HG03280 (cell line): ENCODE measurements around the gene JAKMIP1.
"Not testable (repeated sequence)": the region's sequence is repeated elsewhere in the genome, so short reads cannot be mapped to it uniquely, and the experiment has no call there.

Experiments used
- ATAC-seq: cut with Tn5 transposase; IDR thresholded peaks from one replicate; pipeline ENCODE4 v1.9.1; 2021; ENCODE audit warnings: mild to moderate bottlenecking, moderate library complexity; ENCODE audit not compliant: unreplicated experiment

Gene JAKMIP1

DNA sequence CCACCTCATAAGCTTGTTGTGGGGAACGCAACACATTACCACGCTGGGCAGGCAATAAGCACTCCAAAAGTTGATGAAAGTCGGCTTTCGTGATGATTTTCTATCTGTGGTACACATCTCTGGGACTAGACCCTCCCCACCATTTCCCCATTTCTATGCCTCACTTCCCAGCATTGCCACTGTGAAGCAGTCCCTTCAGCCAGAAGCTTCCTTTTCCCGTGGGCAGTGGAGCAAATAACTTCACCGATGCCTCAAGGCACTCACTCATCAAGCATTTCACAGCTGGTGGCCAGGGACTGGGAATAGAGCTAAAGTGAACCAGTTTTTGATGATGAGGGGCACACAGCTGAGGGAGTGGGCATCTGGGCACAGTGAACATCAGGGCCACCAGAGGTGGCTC lies 201.0 kb downstream of the JAKMIP1 start:
- ATAC-seq: no peak

DNA sequence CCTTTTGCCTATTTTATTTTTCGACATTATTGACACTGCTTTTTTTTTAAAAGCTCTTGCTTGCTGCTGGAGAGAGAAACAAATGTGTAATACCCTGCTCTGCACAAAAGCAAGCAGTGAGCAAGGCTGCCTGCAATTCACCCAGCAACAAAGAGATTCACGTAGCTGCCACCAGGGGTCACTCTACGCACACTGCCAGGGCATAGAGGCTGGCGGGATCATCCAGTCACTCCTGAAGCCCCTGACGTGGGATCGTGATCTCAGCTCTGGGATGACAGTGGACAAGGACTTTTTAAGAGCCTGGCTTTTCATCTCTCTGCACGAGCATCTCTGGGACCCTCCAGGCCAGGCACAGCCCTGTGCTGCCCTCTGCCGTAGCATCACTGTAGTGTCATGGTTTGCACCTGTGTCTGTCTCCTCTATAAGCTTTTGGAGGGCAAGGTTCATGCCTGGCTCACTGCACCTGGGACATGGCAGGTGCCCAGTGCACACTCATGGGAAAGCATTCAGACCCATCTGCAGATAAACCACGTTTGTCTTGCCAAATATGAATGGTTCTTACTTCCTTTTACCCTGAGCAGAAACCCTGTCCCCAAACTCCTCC lies 201.9 kb downstream of the JAKMIP1 start:
- ATAC-seq: no peak

DNA sequence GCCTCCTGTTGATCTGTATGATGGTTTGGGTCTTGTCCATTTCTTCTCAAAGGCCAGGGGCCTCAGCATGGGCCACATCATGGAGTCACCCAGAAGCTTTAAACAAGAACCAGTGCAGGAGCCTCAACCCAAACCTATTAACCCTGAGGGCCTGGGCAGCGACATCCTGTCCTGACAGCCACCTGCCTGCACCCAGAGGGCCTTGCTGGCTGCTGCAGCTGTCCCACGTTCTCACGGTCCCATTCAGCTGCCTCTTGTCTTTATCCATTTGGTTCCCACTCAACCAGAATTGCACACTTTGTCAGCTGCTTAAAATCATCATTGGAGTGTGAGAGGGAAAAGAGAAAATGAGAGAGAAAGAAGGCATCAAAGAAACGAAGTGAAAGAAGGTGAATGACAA lies 203.7 kb downstream of the JAKMIP1 start:
- no peak for ATAC-seq

DNA sequence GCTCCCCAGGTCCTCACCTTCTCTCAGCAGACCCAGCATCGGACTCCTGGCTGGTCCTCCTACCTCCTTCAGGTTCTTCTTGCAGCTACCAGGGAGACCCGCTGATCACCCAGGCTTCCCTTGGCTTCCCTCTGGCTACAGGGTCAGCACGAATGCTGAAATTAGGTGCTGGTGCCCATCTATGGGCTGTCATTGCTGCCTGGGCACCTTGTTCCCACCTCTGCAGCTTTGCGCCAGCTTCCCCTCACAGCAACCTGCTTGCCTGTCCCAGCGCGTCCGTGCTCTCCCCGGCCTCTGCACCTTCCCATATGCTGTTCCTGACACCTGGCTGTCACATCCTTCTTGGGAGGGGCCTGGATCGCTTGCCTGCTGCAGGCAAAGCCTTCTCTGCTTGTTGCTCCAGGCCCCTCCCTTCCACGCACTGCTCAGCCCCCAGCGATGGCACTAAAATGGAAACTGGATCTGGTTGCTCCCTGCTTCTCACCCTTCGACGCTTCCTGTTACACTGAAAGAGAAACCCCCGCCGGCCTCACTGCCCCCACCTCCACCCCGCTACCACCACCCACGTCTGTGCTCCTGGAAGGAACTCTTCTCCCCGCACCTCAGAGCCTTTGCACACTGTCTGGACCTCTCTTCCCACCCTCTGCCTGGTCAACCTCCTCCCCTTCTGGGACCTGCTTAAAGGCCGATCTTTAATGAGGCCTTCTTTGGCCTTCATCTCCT lies 204.3 kb downstream of the JAKMIP1 start:
- ATAC-seq: no peak

DNA sequence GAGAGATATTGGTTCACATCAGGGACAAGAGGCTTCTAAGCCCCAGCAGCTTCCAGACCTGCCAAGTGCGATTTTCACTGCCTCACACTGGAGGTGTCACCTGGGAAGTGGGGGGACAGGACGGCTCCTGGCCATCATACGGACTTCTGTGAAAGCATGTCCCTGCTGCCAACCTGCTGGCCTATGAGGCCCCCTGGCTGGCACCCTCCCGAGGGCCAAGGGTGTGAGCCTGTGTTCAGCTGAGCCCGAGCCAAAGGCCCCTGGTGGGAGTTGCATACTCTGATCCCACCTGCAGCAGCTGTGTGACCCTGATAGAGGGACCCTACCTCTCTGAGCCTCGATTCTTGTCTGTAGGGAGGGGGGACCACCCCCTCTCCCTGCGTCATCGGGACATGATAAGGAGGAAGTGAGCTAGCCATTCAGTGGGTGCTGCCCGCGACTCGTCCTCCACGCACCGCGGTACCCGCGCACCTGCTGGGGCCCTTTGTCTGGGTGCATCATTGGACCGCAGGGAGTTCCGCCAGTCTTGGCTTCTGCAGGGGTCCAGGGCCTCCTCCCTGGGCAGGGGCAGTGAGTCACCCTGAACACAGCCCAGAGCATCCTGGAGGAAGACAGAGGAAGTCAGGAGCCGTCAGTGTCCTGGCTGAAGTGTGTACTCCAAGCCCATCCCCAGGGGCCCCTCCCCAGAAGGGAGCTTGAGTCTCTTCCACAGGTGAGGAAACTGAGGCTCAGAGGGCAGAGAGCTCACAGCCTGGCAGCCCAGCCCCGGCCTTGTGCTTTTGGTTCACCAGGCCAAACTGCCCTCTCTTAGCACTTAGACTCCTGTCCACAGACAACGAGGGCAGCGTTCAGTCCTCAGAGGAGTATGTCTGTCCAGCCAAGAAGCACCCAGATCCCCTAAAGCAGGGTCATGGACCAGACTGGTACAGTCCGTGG lies 206.2 kb downstream of the JAKMIP1 start:
- ATAC-seq: no peak

DNA sequence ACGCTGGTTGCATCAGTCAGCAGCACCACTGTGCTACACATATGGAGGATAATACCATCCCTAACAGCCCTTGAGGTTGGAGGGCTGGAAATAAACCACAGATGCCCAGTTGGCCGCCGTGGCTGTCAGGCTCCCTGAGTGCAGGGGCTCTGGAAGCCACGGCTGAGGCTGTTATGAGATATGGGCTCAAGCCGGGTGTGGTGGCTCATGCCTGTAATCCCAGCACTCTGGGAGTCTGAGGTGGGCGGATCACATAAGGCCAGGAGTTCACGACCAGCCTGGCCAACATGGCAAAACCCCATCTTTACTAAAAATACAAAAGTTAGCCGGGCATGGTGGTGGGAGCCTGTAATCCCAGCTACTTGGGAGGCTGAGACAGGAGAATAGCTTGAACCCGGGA lies 207.0 kb downstream of the JAKMIP1 start:
- ATAC-seq: not testable (repeated sequence)

DNA sequence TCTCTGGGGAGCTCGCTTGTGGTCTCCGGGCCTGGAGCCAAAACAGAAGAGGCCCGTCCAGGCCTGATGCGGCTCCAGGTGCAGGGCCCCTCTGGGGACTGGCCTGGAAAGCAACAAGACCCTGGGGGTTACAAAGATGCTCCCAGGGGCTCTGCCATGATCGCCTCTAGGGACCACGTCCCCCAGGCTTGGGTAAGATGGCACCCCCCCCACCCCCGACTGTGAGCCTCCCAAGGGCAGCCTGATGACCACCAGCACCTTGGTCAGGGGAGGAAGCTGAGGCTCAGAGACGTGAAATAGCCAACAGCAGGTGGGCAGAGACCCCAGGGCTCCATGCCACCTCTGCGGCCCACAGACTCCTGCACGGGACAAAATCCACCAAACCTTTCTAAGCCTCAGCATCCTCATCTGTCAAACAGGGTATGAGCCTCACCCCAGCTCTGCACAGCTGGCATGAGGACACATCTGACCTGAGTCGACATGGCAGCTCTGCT lies 207.5 kb downstream of the JAKMIP1 start:
- ATAC-seq: no peak

DNA sequence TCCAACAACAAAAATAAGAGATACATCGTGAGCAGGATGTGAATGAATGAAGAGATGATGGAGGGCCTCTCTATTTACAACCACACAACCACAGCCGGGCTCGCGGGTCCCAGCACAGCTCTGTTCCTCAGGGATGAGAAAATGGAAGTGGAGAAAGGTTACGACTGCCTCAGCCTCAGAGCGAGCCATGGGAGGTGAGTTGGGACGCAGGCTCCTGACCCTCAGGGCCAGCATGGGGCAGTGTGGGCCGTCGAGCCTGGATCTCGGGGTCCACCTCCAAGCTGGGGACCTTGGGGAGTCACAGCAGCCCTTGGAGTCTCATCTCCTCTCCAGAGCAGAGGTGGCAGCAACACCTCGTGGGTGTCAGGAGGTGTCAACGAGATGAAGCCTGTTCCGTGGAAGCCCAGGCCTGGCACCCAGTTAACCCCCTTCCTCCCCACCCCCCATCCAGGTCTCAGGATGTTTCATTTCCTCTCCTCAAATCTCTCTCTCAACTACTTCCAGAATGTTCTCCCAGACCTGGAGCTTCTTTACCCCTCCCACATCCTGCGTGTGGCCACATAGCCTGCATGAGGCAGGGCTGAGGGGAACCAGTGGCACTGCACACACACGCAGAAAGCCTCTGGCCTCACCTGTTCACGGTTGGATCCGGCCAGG lies 208.1 kb downstream of the JAKMIP1 start:
- ATAC-seq: no peak

DNA sequence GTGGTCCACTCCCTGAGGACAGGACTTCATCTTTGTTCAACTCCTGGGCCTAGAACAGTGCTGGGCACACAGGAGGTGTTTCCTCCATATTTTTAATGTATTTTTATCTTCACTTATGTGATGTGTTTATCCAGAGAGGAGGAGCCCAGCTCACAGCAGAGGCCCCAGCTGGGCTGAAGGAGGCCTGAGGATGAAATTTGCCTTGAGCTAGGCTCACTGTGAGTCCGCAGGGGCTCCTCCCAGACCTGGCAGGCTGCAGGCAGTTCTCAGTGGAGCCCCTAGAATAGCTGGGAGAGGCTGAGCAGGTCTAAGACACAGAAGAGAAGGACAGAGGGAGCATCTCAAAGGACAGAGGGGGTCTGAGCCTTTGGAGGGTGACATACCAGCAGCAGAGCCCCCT lies 208.9 kb downstream of the JAKMIP1 start:
- ATAC-seq: no peak

DNA sequence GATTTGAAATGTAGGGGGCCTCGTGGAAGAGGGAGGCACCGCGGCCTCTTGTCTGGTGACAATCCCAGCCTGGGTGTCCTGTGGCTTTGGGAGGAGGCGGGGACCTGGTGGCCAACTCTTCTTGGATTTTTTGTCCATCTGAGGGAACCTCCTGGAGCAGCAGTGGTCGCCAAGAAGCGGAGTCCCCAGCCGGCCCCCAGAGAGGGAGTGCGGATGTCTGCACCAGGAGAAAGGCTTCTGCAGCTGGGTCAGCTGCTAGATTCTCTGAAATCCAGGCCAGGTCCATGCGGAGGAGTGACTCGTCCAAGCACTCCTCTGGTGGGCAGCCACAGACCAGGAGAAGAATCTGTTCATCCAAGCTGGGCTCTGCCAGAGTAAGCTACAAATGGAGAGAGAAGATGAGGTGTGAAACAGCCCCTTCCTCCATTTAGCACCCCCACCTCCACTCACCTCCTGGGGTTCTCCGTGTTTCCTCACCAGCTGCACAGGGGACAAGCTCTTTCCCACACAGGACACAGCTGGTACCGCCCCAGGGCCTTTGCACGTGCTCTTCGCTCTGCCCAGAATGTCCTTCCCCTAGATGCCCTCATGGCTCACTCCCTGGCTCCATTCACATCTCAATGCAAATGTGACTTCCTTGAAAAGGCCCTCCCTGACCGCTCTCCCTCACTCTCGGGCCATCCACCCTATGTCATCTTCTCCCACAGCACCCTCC lies 209.7 kb downstream of the JAKMIP1 start:
- no peak for ATAC-seq

DNA sequence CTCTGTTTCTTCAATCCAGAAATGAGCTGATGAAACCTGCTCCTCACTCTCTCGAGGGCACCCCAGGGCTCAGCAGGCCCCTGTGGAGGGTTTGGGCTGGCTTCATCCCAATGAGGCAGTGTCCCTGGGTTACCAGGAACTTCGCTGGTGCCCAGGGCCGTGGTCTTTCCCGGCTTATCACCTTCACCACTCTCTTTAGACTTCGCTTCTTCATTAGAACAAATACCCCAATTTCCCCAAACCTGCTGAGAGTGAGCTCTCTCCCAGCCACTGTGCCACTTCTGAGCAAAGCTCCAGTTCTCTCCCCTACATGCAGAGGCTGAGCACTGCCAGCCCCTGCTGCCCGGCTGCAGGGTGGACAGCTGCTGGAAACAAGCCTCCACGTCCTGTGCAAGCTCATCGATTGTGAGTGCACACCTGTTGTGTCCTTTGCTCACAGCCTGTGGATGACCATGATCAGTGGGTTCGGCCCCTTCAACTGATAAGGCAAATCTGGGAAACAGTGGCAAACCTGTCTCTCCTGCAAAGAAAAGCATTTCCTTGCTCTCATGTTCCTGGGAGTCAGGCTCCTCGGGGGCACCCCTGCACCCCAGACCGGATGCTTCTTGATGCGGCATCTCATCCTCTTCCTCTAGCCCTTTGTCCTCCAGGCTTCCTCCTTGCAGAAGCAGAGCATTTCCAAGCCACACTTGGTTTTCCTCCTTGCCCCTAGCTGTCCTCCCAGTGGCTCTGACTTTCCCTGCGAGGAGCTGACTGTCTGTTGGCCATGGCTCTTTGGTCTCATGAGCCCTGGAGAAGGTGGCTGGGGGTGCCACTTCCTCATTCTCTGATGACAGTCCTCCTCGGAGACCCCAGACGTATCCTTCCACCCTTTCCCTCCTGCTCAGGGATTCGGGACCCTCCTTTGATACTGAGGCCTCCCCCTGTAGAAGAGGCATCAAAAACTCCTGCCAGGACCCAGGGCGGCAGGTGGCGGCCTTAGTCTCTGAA lies 210.8 kb downstream of the JAKMIP1 start:
- no peak for ATAC-seq

DNA sequence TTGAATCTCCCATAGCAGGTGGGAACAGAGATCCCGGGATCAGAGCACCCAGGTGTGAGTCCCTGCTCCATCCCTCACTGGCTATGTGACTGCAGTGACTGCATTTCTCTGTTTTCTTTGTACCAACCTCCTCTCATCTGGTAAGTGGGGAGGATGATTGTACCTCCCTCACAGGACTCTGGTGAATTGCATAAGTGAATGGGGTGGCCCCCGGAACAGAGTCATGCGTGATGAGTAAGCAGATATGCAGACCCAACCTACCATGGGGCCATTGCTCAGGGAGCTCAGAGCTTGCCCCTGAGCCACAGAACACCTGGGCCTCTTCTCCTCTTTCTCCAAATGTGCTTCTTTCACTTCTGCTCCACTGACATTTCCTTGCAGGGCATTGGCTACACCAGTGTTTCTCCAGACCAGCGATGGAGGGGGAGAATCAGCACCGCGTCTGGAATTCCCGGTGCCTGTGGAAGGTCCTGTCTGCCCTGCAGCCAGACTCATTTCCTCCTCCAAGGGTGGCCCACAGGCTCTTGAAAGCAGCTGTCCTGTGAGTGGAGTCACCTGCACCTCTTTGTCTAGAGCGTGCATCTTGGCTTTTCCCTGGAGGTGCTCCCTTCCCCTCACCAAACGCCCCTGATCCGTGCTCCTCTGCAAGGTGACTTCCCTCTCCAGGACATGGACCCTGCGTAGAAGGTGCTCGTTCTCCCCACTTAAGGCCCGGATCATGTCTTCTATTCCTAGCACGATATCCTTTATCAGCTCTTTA lies 212.1 kb downstream of the JAKMIP1 start:
- no peak for ATAC-seq

DNA sequence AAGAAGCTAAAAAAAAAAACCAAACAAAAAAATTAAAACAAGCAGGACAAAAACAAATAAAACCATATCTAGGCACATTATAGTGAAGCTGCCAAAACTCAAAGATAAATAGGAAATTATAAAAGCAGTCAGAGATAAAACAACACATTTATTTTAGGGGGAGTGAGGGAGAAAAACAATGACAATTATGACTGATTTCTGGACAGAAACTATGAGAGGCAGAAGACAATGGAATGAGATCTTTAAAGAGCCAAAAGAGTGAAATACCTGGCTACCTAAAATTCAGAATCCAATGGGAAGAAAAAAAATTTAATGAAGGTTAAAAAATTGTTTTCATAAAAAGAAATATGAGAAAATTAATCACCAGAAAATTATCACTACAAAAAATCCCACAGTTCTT lies 215.5 kb downstream of the JAKMIP1 start:
- ATAC-seq: no peak

DNA sequence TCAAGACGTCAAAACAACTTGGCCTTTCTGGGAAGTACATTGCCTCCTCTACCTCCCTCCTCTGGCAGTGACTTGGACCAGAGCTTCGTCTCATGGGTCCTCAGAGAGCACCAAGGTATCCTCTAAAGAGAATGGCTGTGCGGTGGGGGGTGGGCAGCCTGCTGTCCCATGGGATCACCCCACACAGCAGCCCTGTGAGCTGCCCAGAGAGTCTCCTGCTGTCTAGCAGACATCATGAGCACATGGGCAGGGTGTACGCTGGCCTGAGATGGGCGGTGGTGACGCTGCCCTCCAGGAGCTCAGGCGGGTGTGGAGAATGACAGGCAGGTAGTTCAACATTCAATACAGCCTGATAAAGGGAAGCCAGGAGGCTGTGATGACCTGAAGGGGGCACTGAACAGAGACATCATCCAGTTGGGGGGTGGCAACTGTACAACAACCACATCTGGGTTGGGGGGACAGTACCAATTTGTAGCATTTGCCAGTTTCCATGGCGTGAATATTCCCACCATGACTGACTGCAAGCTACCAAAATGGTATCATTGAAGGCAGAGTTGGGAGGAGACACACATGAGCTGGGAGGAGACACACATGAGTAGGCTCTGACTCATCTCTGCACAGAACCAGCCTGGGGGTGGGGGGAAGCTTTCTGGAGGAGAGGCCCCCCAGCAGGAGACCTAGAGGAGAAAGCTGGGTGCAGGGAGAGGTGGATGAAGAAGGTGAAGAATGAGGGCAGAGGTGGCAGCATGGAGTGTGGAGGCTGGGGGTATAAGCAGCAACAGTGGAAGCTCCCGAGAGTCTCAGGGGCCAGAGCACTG lies 218.0 kb downstream of the JAKMIP1 start:
- ATAC-seq: no peak

DNA sequence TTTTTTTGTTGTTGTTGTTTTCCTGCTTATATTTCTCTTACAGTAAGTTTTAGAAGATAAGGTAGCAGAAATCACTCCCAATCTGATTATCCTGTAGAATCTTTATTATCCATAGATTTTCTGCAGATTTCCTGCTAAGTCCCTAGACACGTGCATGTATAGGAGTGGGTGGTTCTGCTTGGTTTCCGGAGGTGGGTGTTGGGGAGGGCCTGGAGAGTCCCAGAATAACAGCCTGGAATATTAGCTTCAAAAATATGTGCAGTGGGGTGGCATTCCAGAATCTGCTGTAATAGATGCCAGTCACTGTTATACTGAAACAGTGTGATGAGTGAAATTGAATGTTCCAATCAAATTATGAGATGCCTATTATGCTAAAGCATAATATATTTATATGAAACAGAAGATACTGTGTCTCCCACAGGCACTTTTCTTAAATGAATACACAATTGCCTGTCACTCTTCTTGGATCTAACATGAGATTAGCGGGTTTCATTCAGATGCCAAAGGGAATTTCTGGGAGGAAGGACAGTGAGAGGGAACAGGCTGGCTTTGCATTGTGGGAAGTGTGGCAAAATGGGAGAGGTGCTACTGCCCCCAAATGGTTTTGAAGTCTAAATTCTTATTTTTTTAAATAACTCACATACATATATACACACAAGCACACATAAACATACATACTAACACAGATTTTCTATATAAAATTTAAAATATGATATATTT lies 219.8 kb downstream of the JAKMIP1 start:
- ATAC-seq: no peak

DNA sequence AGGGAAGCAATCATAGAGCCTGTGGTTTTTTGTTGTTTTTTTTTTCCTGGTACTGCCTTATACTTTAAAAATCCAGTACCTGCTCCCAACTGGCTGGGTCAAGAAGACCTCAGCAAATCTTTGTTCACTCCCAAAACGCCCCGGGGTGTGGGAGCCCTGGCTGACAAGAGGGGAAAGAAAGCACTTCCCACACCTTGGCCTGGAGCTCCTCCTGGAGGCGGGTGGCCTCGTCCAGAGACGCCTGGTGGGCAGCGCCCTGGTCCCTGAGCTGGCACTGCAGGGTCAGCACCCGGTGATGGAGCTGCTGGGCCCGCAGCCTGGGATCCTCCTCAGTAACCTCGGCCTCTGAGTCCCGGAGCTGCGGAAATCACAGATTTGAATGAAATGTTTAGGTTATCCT lies 220.4 kb downstream of the JAKMIP1 start:
- ATAC-seq: no peak

DNA sequence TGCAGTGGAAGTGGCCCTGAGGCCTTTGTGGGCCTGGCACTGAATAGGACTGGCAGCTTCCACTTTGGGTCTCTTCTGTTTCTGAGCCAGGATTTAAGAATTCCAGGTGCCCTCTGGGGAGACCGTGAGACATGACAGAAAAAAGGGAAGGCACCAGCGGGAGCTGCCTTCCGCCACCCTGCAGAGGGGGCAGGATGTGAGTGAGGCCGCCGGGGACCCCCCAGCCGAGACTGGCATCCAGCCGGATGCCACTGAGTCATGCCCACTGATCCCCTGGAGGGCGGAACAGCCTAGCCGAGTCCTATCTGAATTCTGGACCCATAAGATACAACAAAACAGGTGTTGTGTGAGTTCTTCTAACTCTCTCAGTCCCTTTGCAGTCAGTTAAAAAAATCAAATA lies 223.4 kb downstream of the JAKMIP1 start:
- ATAC-seq: no peak
